GM12892 (cell line): ENCODE results near the gene ATP2B2.

Source experiments
- POLR2A ChIP-seq: IDR thresholded peaks from 2 replicates; pipeline ENCODE4 v1.6.1; 2011; ENCODE audit warnings: low read depth, low read length, control low read depth
- POLR2AphosphoS5 ChIP-seq: IDR thresholded peaks from 2 replicates; pipeline ENCODE4 v1.6.1; 2011; ENCODE audit warnings: low read depth, low read length, control low read depth
- TAF1 ChIP-seq: IDR thresholded peaks from 2 replicates; pipeline ENCODE4 v1.6.1; 2011; ENCODE audit warnings: low read depth, mild to moderate bottlenecking, control low read depth, low read length, borderline replicate concordance

GRCh38 chr3:10450494-10451440, 54.6 kb downstream of the ATP2B2 start:
- TF ChIP-seq POLR2AphosphoS5 (no peak), POLR2A (no peak), TAF1 (no peak)
